C4-2B (cell line): ENCODE data around the gene EMILIN1.

ENCODE experiments used
- ZFX ChIP-seq: fragments of 450-650 bp; IDR thresholded peaks from 2 replicates; pipeline ENCODE4 v1.6.1; 2017
- TF ChIP-seq, protein P1 (sequence below): fragments of 450-650 bp; conservative IDR thresholded peaks from 2 replicates; pipeline ENCODE4 v1.5.1; 2017; ENCODE audit warnings: mild to moderate bottlenecking

DNA sequence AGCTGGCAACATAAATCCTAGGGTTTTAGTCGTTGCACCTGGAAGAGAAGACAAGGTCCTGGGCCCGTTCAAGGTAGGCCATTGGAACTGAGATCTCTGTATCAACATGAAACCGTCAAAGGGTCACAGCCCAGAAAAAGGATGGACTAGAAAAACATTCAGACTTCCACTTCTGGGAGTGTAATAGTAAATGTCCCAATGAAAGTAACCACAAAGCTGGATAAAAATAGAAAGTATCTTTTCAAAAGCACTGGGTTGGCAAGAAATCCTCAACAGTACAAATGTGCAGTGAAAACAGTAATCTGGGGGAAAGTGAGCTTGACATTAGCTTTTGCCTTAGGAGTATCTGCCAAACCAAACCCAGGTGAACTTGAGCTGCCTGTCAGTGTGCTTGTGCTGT, 27.6 kb downstream of the EMILIN1 start:
- TF ChIP-seq, protein P1, sequence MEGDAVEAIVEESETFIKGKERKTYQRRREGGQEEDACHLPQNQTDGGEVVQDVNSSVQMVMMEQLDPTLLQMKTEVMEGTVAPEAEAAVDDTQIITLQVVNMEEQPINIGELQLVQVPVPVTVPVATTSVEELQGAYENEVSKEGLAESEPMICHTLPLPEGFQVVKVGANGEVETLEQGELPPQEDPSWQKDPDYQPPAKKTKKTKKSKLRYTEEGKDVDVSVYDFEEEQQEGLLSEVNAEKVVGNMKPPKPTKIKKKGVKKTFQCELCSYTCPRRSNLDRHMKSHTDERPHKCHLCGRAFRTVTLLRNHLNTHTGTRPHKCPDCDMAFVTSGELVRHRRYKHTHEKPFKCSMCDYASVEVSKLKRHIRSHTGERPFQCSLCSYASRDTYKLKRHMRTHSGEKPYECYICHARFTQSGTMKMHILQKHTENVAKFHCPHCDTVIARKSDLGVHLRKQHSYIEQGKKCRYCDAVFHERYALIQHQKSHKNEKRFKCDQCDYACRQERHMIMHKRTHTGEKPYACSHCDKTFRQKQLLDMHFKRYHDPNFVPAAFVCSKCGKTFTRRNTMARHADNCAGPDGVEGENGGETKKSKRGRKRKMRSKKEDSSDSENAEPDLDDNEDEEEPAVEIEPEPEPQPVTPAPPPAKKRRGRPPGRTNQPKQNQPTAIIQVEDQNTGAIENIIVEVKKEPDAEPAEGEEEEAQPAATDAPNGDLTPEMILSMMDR, result no peak
- no peak for TF ChIP-seq ZFX
